Loucy (cell line): ENCODE data around the gene PRR35.

Source experiments
- CTCF ChIP-seq: fragments of 200-600 bp; sonication (generic); conservative IDR thresholded peaks from 2 replicates; pipeline ENCODE4 v1.5.1; 2014; ENCODE audit warnings: mild to moderate bottlenecking, antibody characterized with exemption, low read length
- EZH2phosphoT487 ChIP-seq: fragments of 200-600 bp; IDR thresholded peaks from 2 replicates; pipeline ENCODE4 v1.6.1; 2018; ENCODE audit warnings: antibody characterized with exemption, mild to moderate bottlenecking, moderate library complexity, borderline replicate concordance

- TF ChIP-seq CTCF: no peak
- no peak for TF ChIP-seq EZH2phosphoT487
Observed at GRCh38 chr16:568401-569258, 8.4 kb downstream of the PRR35 start.
